ENCODE data around the gene ERI2.
"Not testable (repeated sequence)": the region's sequence is repeated elsewhere in the genome, so short reads cannot be mapped to it uniquely, and the experiment has no call there.

The ERI2 gene

GRCh38 chr16:20812510-20812909 lies 6.2 kb upstream of the ERI2 start:
- DNase-seq = no peak

- no peak for DNase-seq
Observed at GRCh38 chr16:20811889-20812439, 5.7 kb upstream of the ERI2 start.

GRCh38 chr16:20807862-20808261 lies 1.6 kb upstream of the ERI2 start:
- DNase-seq = no peak

- DNase-seq = peak; percentile 68
Observed at GRCh38 chr16:20805684-20806167, 546 bp downstream of the ERI2 start.

GRCh38 chr16:20803561-20804214 lies 2.6 kb downstream of the ERI2 start:
- no peak for DNase-seq

- no peak for DNase-seq
Observed at GRCh38 chr16:20803192-20803560, 3.1 kb downstream of the ERI2 start.

- DNase-seq = no peak
Observed at GRCh38 chr16:20801278-20801677, 5.0 kb downstream of the ERI2 start.

GRCh38 chr16:20799599-20799998 lies 6.7 kb downstream of the ERI2 start:
- peak; percentile 43 for DNase-seq

GRCh38 chr16:20798364-20798763 lies 7.9 kb downstream of the ERI2 start:
- no peak for DNase-seq

- no peak for DNase-seq
Observed at GRCh38 chr16:20791923-20792612, 14.2 kb downstream of the ERI2 start.

- DNase-seq = no peak
Observed at GRCh38 chr16:20789130-20789529, 17.1 kb downstream of the ERI2 start.

GRCh38 chr16:20784204-20784603 lies 22.1 kb downstream of the ERI2 start:
- DNase-seq = no peak

- no peak for DNase-seq
Observed at GRCh38 chr16:20782470-20782869, 23.8 kb downstream of the ERI2 start.

GRCh38 chr16:20781697-20782096 lies 24.6 kb downstream of the ERI2 start:
- DNase-seq = no peak

GRCh38 chr16:20774703-20775362 lies 31.4 kb downstream of the ERI2 start:
- DNase-seq = peak; percentile 53

- no peak for DNase-seq
Observed at GRCh38 chr16:20773679-20774078, 32.6 kb downstream of the ERI2 start.

- DNase-seq = no peak
Observed at GRCh38 chr16:20768818-20769217, 37.5 kb downstream of the ERI2 start.

- no peak for DNase-seq
Observed at GRCh38 chr16:20768121-20768520, 38.2 kb downstream of the ERI2 start.

GRCh38 chr16:20767577-20767976 lies 38.7 kb downstream of the ERI2 start:
- no peak for DNase-seq

- no peak for DNase-seq
Observed at GRCh38 chr16:20766294-20766693, 40.0 kb downstream of the ERI2 start.

GRCh38 chr16:20765732-20766131 lies 40.5 kb downstream of the ERI2 start:
- no peak for DNase-seq

GRCh38 chr16:20764448-20764847 lies 41.8 kb downstream of the ERI2 start:
- not testable (repeated sequence) for DNase-seq

- no peak for DNase-seq
Observed at GRCh38 chr16:20763461-20764232, 42.6 kb downstream of the ERI2 start, which contains the start of gene ACSM3. Gene ACSM3, plus strand, starts transcription at chr16:20764014. Its CDS starts 6,021 bp downstream, at chr16:20770035.

All from NCI-H146 (cell line).